Measurements from ENCODE around the gene FGR.

FGR gene

DNA sequence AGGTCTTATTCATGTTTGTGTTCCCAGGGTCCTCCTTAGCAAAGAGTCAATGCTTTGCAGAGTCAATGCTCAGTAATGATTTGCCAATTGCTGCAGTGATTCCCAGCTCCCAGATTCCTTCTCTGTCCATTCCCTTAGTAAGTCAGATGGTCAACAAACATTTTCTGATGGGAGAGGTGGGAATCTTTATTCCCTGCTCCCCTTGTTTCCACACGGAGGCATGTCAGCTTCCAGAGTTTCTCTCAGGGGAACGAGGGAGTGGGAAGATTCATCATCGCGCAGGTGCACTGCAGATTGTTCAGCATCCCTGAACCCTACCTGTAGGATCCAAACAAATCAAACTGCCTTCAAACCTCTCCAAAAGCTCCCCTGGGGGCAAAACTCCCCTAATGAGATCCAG lies 23.5 kb downstream of the FGR start:
- in situ Hi-C loops (cut with MboI; ENCODE audit: low sequenced_read_pairs, unreplicated experiment) = no loop called here
- no peak for DNase-seq (ENCODE audit: low spot score)
- TF ChIP-seq, protein P1, sequence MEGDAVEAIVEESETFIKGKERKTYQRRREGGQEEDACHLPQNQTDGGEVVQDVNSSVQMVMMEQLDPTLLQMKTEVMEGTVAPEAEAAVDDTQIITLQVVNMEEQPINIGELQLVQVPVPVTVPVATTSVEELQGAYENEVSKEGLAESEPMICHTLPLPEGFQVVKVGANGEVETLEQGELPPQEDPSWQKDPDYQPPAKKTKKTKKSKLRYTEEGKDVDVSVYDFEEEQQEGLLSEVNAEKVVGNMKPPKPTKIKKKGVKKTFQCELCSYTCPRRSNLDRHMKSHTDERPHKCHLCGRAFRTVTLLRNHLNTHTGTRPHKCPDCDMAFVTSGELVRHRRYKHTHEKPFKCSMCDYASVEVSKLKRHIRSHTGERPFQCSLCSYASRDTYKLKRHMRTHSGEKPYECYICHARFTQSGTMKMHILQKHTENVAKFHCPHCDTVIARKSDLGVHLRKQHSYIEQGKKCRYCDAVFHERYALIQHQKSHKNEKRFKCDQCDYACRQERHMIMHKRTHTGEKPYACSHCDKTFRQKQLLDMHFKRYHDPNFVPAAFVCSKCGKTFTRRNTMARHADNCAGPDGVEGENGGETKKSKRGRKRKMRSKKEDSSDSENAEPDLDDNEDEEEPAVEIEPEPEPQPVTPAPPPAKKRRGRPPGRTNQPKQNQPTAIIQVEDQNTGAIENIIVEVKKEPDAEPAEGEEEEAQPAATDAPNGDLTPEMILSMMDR (IDR thresholded peaks at IDR 0.05; ENCODE audit: borderline replicate concordance, control extremely low read depth, extremely low read depth, insufficient read depth, missing control alignments) = no peak

DNA sequence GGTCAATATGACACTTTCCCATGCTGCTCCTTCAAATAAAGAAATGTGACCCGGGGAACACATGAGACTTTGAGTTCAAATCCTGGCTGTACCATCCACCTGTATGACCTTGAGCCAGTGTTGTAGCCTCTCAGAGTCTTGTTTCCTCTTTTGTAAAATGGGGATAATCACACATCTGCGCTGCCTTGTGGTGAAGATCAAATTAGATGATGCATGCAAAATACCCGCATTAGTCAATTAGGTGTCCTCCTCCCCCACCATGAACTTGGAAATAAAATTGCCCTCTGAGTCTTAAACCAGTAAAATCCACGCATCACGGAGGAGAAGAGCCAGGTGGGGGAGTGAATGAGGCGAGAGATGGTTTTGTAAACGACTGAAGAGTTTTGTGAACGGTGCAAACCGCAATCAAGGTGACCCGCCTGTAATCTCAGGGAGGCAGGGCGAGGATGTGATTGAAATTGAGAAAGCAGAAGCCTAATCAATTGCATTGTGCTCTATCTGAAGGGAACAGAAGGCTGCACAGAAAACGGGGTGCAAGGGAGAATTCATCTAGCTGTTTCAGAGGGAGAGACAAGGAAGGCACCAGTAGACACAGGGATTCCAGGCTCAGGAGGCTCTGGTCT lies 25.3 kb downstream of the FGR start:
- in situ Hi-C loops (cut with MboI; ENCODE audit: low sequenced_read_pairs, unreplicated experiment) = loop anchor here (5.0 to 10.0 kb wide), 2 partner anchors 53 to 215 kb away; partner anchors contain the start of gene GPR3
- TF ChIP-seq, protein P1 (IDR thresholded peaks at IDR 0.05; ENCODE audit: borderline replicate concordance, control extremely low read depth, extremely low read depth, insufficient read depth, missing control alignments) = no peak
- DNase-seq (ENCODE audit: low spot score) = no peak

DNA sequence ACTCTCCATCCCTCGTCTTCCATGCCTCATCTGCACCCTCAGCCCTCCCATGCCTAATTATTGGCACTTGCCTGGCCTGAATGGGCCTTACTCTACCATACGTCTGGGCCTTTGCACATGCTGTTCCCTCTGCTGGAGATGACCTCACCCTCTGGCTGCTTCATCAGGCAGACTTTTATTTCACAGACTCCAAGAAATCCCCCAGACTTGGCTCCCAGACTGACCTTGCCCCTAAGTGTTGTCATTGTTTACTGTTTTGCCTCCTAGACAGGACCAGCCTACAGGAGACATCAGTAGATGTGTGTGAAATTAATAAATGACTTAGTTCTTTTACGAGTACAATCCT lies 25.8 kb downstream of the FGR start:
- TF ChIP-seq, protein P1 (IDR thresholded peaks at IDR 0.05; ENCODE audit: borderline replicate concordance, control extremely low read depth, extremely low read depth, insufficient read depth, missing control alignments) = no peak
- no peak for DNase-seq (ENCODE audit: low spot score)
- in situ Hi-C loops (cut with MboI; ENCODE audit: low sequenced_read_pairs, unreplicated experiment) = loop anchor here (5.0 to 10.0 kb wide), 2 partner anchors 53 to 214 kb away; partner anchors contain the start of gene GPR3

DNA sequence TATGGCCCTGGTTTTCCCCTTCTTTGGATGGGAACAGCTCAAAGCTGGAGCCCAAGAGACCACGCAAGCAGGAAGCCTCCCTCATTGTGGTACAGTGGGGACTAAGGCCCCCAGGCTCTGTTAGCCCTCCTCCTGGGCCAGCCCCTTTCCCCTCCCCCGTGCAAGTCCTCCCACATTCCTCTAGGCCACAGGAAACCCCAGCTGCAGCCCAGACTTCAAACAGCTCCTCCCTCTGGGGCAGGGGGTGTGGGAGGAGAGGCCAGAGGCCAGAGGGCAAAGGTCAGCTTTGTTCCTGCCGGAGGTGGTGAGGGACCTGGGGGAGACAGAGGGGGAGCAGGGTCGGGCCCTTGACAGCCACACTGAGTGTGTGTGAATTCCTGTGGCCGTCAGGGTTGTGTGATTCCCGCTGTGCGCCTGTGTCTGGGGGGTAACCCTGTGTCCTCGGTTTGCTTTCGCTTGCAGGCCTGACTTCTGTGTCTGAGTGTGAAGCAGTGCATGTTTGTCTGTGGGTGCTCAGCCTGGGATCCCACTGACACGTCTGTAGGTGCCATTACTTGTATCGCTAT lies 27.7 kb downstream of the FGR start:
- TF ChIP-seq, protein P1 (IDR thresholded peaks at IDR 0.05; ENCODE audit: borderline replicate concordance, control extremely low read depth, extremely low read depth, insufficient read depth, missing control alignments) = no peak
- DNase-seq (ENCODE audit: low spot score) = no peak
- in situ Hi-C loops (cut with MboI; ENCODE audit: low sequenced_read_pairs, unreplicated experiment) = loop anchor here (5.0 to 10.0 kb wide), 2 partner anchors 55 to 213 kb away; partner anchors contain the start of gene GPR3

DNA sequence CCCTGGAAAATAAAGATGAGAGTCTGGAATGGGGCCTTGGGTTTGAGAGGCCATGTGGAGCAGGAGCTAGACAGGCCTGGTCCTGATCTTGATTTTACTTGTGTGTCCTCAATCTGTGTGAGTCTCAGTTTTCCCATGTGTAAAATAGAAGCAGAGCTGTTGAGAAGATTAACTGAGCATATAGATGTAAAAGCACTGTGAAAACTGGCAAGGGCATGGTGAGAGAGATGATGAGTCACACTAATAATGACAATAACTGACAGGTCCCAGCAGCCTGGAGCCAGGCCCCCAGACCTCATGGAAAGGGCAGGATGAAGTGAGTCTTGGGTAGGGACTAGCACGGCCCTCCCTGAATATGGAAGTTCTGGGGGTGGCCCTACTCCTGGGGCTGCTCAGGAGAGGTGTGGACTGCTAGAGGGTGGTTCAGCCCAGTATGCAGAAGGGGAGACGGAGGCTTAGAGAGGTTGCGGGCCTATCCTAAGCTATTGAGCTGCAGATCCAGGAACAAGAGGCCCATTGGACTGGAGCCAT lies 28.2 kb downstream of the FGR start:
- TF ChIP-seq, protein P1 (IDR thresholded peaks at IDR 0.05; ENCODE audit: borderline replicate concordance, control extremely low read depth, extremely low read depth, insufficient read depth, missing control alignments) = no peak
- in situ Hi-C loops (cut with MboI; ENCODE audit: low sequenced_read_pairs, unreplicated experiment) = loop anchor here (5.0 to 10.0 kb wide), 2 partner anchors 56 to 212 kb away; partner anchors contain the start of gene GPR3
- DNase-seq (ENCODE audit: low spot score) = no peak

DNA sequence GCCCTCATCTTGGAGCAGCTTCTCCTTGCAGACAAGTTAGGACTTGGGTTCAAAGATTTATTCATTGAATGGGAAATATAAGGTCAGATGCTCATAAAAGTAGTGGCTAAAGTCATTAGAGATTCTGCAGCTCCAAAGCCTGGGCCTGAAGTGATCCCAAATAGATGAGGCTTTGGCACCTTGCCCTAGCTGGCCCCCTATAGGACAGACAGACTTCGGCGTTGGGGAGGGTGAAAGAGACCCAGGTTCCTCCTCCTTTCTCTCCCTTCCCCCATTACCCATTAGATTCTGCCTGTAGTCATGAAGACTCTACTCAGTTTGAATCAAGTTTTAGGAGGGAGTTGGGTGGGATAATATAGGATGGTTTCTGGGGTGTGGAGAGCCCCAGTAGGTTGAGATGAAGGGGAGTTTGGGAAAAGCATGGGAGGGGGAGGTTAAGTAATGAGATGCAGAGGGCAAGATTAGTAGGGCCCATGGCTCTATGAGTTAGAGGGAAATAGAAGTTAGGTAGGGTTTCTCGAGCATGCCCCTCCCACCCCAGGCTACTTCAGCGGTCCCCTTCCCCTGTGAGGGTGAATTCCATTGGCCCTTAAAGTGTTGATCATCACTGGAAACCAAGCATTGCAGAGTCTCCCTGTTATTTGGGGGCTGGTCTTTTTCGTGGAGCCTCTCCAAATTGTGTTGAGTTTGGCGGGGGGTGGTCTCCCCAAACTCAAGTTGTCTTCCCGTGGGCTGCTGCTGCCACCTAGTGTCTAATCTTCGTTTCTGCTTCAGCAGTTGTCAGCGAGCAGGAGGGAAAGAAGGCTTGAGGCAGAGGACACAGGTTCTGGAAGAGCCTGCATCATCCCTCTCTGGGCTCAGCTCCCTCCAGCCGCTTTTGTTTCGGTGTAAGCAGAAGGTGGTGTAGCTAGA lies 28.9 kb downstream of the FGR start:
- in situ Hi-C loops (cut with MboI; ENCODE audit: low sequenced_read_pairs, unreplicated experiment) = loop anchor here (5.0 to 10.0 kb wide), 2 partner anchors 56 to 211 kb away; partner anchors contain the start of gene GPR3
- DNase-seq (ENCODE audit: low spot score) = no peak
- TF ChIP-seq, protein P1 (IDR thresholded peaks at IDR 0.05; ENCODE audit: borderline replicate concordance, control extremely low read depth, extremely low read depth, insufficient read depth, missing control alignments) = peak; percentile 81

All from GM13976 (cell line).